ENCODE results near the gene LY6G5B. TPM values are rescaled to one million over a fixed set of nuclear protein-coding genes. Genes with fewer than 3 reads are reported as not detected.

The LY6G5B gene
- total and polyA plus RNA-seq, 2 experiments from 2014 or later = 7.9 to 8.4 TPM

DNA sequence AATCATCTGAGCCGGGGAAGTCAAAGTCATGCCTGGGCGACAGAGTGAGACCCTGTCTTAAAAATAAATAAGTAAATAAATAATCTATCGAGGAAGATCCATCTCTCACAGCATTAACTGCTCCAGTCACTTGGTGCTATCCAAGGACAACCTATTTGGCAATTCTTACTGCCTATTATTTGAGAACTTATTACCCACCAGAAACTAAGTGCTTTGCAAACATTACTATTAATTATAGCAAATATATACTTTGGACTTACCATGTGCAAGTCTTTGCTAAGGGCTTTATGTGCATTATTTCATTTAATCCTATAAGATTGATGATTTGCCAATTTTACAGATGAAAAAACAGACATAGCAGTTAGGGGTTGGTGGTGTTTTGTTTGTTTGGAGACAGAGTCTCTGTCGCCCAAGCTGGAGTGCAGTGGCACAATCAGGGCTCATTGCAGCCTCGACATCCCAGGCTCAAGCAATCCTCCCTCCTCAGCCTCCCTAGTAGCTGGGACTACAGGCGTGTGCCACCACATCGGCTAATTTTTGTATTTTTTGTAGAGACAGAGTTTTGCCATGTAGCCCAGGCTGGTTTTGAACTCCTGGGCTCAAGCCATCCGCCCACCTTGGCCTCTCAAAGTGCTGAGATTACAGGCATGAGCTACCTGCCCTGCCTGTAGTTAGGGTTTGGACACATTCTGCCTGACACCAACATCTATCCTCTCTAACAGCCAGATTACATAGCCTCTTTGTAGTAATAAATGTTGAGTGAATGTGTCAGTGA, 15.0 kb upstream of the LY6G5B start:
- DNase-seq (ENCODE audit: low spot score) (no peak), ATAC-seq (no peak)
- Mint-ChIP-seq H3K4me1 (peaks cover 34% of the 10 kb centered on the region; the same call in 2 of the 3 replicates), H3K27ac (no peak overlapping the region), H3K4me3 (peak overlapping the region; percentile 45; the same call in 2 of the 3 replicates), H3K9me3 (no peaks in the 10 kb centered on the region), H3K27me3 (ENCODE audit: insufficient read depth, low read depth, poor library complexity) (peaks cover 24% of the 10 kb centered on the region), H3K36me3 (ENCODE audit: low read depth) (peaks cover 24% of the 10 kb centered on the region)
- Histone ChIP-seq H3K27ac (ENCODE audit: low read depth) (peak overlapping the region; percentile 96; the same call in 1 of the 2 replicates), H3K4me2 (no peak overlapping the region), H3K9me2 (ENCODE audit: insufficient read depth) (no peaks in the 10 kb centered on the region), H3K4me3 (no peak overlapping the region), H3F3A (replicated peaks; ENCODE audit: low read depth) (peaks cover 18% of the 10 kb centered on the region), H3K4me1 (ENCODE audit: insufficient read depth) (peaks cover 14% of the 10 kb centered on the region), H3K36me3 (ENCODE audit: insufficient read depth) (peaks cover 11% of the 10 kb centered on the region; the same call in 1 of the 2 replicates), H4K20me1 (replicated peaks; ENCODE audit: insufficient read depth) (peaks cover 12% of the 10 kb centered on the region; the same call in 1 of the 2 replicates), H2AFZ (no peak overlapping the region), H3K27me3 (ENCODE audit: insufficient read depth) (no peaks in the 10 kb centered on the region), H3K79me2 (replicated peaks; ENCODE audit: insufficient read depth) (peaks cover 38% of the 10 kb centered on the region)
- no peak for TF ChIP-seq ETS1 (IDR thresholded peaks at IDR 0.05)
- TF ChIP-seq, protein P1, sequence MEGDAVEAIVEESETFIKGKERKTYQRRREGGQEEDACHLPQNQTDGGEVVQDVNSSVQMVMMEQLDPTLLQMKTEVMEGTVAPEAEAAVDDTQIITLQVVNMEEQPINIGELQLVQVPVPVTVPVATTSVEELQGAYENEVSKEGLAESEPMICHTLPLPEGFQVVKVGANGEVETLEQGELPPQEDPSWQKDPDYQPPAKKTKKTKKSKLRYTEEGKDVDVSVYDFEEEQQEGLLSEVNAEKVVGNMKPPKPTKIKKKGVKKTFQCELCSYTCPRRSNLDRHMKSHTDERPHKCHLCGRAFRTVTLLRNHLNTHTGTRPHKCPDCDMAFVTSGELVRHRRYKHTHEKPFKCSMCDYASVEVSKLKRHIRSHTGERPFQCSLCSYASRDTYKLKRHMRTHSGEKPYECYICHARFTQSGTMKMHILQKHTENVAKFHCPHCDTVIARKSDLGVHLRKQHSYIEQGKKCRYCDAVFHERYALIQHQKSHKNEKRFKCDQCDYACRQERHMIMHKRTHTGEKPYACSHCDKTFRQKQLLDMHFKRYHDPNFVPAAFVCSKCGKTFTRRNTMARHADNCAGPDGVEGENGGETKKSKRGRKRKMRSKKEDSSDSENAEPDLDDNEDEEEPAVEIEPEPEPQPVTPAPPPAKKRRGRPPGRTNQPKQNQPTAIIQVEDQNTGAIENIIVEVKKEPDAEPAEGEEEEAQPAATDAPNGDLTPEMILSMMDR (conservative IDR thresholded peaks at IDR 0.05; ENCODE audit: low read depth in 2 of 2) = no peak

- H4K20me1 ChIP-seq (replicated peaks; ENCODE audit: insufficient read depth) = peaks cover 6% of the 10 kb centered on the region; the same call in 1 of the 2 replicates
- no peak for DNase-seq (ENCODE audit: low spot score)
- H3F3A ChIP-seq (replicated peaks; ENCODE audit: low read depth) = peaks cover 21% of the 10 kb centered on the region
- no peak within 1 kb of the TSS for H3K4me3 ChIP-seq
- Mint-ChIP-seq H3K27ac (no peak within 1 kb of the TSS), H3K9me3 (no peaks in the 10 kb centered on the region), H3K4me1 (peaks cover 35% of the 10 kb centered on the region; the same call in 2 of the 3 replicates), H3K36me3 (ENCODE audit: low read depth) (peaks cover 20% of the 10 kb centered on the region), H3K4me3 (no peak within 1 kb of the TSS; the same call in 2 of the 3 replicates), H3K27me3 (ENCODE audit: insufficient read depth, low read depth, poor library complexity) (peaks cover 30% of the 10 kb centered on the region)
- no peak within 1 kb of the TSS for H3K4me2 ChIP-seq
- no peak for ATAC-seq
- no peaks in the 10 kb centered on the region for H3K9me2 ChIP-seq (ENCODE audit: insufficient read depth)
- no peak within 1 kb of the TSS for H3K27ac ChIP-seq (ENCODE audit: low read depth)
- H3K4me1 ChIP-seq (ENCODE audit: insufficient read depth) = peaks cover 17% of the 10 kb centered on the region
- H3K27me3 ChIP-seq (ENCODE audit: insufficient read depth) = no peaks in the 10 kb centered on the region
- H3K79me2 ChIP-seq (replicated peaks; ENCODE audit: insufficient read depth) = peaks cover 37% of the 10 kb centered on the region
- no peak within 1 kb of the TSS for H2AFZ ChIP-seq
- peaks cover 4% of the 10 kb centered on the region; the same call in 1 of the 2 replicates for H3K36me3 ChIP-seq (ENCODE audit: insufficient read depth)
- TF ChIP-seq EZH2phosphoT487 (IDR thresholded peaks at IDR 0.05; ENCODE audit: unreplicated experiment) = no peak
- no peak for TF ChIP-seq CREB1 (CRISPR knock-in tag; IDR thresholded peaks at IDR 0.05; ENCODE audit: low read depth)
- TF ChIP-seq REST (IDR thresholded peaks at IDR 0.05; ENCODE audit: unreplicated experiment) = no peak
- TF ChIP-seq, protein P1 (conservative IDR thresholded peaks at IDR 0.05; ENCODE audit: low read depth in 2 of 2) = no peak
- TF ChIP-seq EZH2 (IDR thresholded peaks at IDR 0.05; ENCODE audit: low read depth, unreplicated experiment) = no peak
Measured at GRCh38 chr6:31655349-31656237, 14.2 kb upstream of the LY6G5B start, which contains the start of gene APOM. APOM (plus strand) TSS chr6:31655894; CDS start chr6:31655967, 73 bp downstream.

All from GM23338 (cell line).